Choroid plexus epithelial cell (primary cell): ENCODE results near the gene PCK1.

ENCODE experiments used
- DNase-seq: peaks from one replicate; pipeline ENCODE4 v3.0.0-alpha.2; 2010; ENCODE audit warnings: low read depth
- H3K4me3 ChIP-seq: 2 replicates; pipeline ENCODE4 v1.5.1; 2011; ENCODE audit warnings: low read depth, mild to moderate bottlenecking, control low read depth, low read length, moderate library complexity
- TF ChIP-seq, protein P1 (sequence below): conservative IDR thresholded peaks from 2 replicates; pipeline ENCODE4 v1.5.1; 2011; ENCODE audit warnings: low read depth, mild to moderate bottlenecking, control low read depth, inconsistent platforms, low read length, moderate library complexity

PCK1 gene

GRCh38 chr20:57567471-57568079 lies 6.7 kb downstream of the PCK1 start:
- TF ChIP-seq, protein P1, sequence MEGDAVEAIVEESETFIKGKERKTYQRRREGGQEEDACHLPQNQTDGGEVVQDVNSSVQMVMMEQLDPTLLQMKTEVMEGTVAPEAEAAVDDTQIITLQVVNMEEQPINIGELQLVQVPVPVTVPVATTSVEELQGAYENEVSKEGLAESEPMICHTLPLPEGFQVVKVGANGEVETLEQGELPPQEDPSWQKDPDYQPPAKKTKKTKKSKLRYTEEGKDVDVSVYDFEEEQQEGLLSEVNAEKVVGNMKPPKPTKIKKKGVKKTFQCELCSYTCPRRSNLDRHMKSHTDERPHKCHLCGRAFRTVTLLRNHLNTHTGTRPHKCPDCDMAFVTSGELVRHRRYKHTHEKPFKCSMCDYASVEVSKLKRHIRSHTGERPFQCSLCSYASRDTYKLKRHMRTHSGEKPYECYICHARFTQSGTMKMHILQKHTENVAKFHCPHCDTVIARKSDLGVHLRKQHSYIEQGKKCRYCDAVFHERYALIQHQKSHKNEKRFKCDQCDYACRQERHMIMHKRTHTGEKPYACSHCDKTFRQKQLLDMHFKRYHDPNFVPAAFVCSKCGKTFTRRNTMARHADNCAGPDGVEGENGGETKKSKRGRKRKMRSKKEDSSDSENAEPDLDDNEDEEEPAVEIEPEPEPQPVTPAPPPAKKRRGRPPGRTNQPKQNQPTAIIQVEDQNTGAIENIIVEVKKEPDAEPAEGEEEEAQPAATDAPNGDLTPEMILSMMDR: no peak
- H3K4me3 ChIP-seq: no peak overlapping the region
- no peak for DNase-seq

- H3K4me3 ChIP-seq: no peak overlapping the region
- TF ChIP-seq, protein P1: no peak
- DNase-seq: no peak
Observed at GRCh38 chr20:57568088-57568896, 7.4 kb downstream of the PCK1 start.

GRCh38 chr20:57568960-57569359 lies 8.1 kb downstream of the PCK1 start:
- TF ChIP-seq, protein P1: no peak
- no peak for DNase-seq
- no peak overlapping the region for H3K4me3 ChIP-seq

DNA sequence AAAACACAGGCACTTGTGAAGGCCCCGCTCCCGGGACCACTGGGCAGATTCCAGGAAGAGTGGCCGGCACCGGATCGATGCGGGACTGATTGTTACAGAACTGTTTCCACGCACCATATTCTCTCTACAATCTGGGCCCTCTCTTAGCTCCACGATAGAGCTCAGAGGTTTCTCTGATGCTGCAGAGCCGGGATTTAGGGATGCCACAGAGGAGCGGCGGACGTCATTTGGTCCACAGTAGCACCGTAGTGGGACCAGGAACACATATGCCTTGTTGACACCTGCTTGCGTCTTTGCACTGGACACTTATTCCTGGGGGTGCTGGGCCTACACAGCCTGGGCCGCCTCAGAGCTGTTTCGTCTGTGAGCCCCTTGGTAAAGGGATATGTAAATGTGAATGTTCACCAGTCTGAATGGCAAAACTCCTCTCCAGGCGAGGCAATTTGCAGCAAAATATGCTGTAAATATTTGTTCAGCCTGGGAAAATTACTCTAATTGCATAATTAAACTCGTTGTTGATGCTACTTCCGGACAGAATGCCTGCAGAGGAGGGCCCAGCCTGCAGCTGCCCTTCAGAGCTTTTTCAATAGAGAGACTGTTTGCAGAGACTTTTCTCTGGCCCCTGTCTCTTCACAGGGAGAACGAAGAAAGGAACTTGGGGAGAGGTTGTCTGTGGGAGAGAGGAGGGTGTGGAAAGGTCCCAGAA lies 9.4 kb downstream of the PCK1 start:
- TF ChIP-seq, protein P1: no peak
- DNase-seq: no peak
- no peak overlapping the region for H3K4me3 ChIP-seq

GRCh38 chr20:57570920-57571319 lies 10.0 kb downstream of the PCK1 start:
- no peak overlapping the region for H3K4me3 ChIP-seq
- DNase-seq: no peak
- TF ChIP-seq, protein P1: no peak

- no peak for DNase-seq
- TF ChIP-seq, protein P1: no peak
- H3K4me3 ChIP-seq: no peak overlapping the region
Observed at GRCh38 chr20:57571782-57572416, 11.0 kb downstream of the PCK1 start.
